GM23338 (cell line): ENCODE data around the gene TNFAIP6. TPM values are rescaled to one million over a fixed set of nuclear protein-coding genes. Genes with fewer than 3 reads are reported as not detected.

Experiments used
- ATAC-seq: fragments of 200-7000 bp; cut with Tn5 transposase; 3 replicates; pipeline ENCODE4 v1.9.1; 2020
- DNase-seq: peaks from one replicate; pipeline ENCODE4 v3.0.0-alpha.2; 2015; ENCODE audit warnings: low spot score
- H2AFZ ChIP-seq: fragments of 200-600 bp; sonication (generic); 2 replicates; pipeline ENCODE4 v1.8.0; 2016; ENCODE audit warnings: antibody characterized with exemption, mild to moderate bottlenecking, moderate library complexity
- H3F3A ChIP-seq: fragments of 200-600 bp; sonication (generic); replicated peaks from 2 replicates; pipeline ENCODE4 v1.8.0; 2017; ENCODE audit warnings: antibody characterized with exemption, mixed run types, low read depth
- H3K27ac ChIP-seq: fragments of 200-600 bp; sonication (generic); 2 replicates; pipeline ENCODE4 v1.6.1; 2016; ENCODE audit warnings: low read depth
- H3K27me3 ChIP-seq: fragments of 200-600 bp; sonication (generic); 2 replicates; pipeline ENCODE4 v1.8.0; 2016; ENCODE audit warnings: mild to moderate bottlenecking, mixed run types, moderate library complexity; ENCODE audit not compliant: insufficient read depth
- H3K36me3 ChIP-seq: fragments of 200-600 bp; sonication (generic); 2 replicates; pipeline ENCODE4 v1.8.0; 2016; ENCODE audit warnings: mild to moderate bottlenecking; ENCODE audit not compliant: insufficient read depth
- H3K4me1 ChIP-seq: fragments of 200-600 bp; sonication (generic); 2 replicates; pipeline ENCODE4 v1.8.0; 2016; ENCODE audit warnings: mild to moderate bottlenecking, moderate library complexity; ENCODE audit not compliant: insufficient read depth
- H3K4me2 ChIP-seq: fragments of 200-600 bp; sonication (generic); 2 replicates; pipeline ENCODE4 v1.7.1; 2017; ENCODE audit warnings: mixed run types
- H3K4me3 ChIP-seq: fragments of 200-600 bp; sonication (generic); 2 replicates; pipeline ENCODE4 v1.6.1; 2016; ENCODE audit warnings: mixed run types
- H3K79me2 ChIP-seq: fragments of 200-600 bp; sonication (generic); replicated peaks from 2 replicates; pipeline ENCODE4 v1.8.0; 2017; ENCODE audit warnings: mild to moderate bottlenecking; ENCODE audit not compliant: insufficient read depth
- H3K9me2 ChIP-seq: fragments of 200-600 bp; sonication (generic); 2 replicates; pipeline ENCODE4 v1.8.0; 2017; ENCODE audit not compliant: insufficient read depth
- H4K20me1 ChIP-seq: fragments of 200-600 bp; sonication (generic); replicated peaks from 2 replicates; pipeline ENCODE4 v1.8.0; 2017; ENCODE audit warnings: mild to moderate bottlenecking; ENCODE audit not compliant: insufficient read depth
- H3K27ac Mint-ChIP-seq: 2 replicates; pipeline ENCODE4 v1.8.0; 2020; ENCODE audit warnings: inconsistent platforms, mild to moderate bottlenecking, moderate library complexity, mixed read lengths
- H3K27me3 Mint-ChIP-seq: 3 replicates; pipeline ENCODE4 v1.8.0; 2022; ENCODE audit warnings: low read depth, mild to moderate bottlenecking, moderate library complexity, mixed read lengths, inconsistent platforms; ENCODE audit not compliant: insufficient read depth, poor library complexity
- H3K36me3 Mint-ChIP-seq: 3 replicates; pipeline ENCODE4 v1.8.0; 2021; ENCODE audit warnings: low read depth, mild to moderate bottlenecking, inconsistent platforms, moderate library complexity, mixed read lengths
- H3K4me1 Mint-ChIP-seq: 3 replicates; pipeline ENCODE4 v1.8.0; 2020; ENCODE audit warnings: mild to moderate bottlenecking, inconsistent platforms, mixed read lengths
- H3K4me3 Mint-ChIP-seq: 3 replicates; pipeline ENCODE4 v1.8.0; 2021; ENCODE audit warnings: moderate library complexity, mild to moderate bottlenecking, inconsistent platforms, mixed read lengths
- H3K9me3 Mint-ChIP-seq: 3 replicates; pipeline ENCODE4 v1.8.0; 2020; ENCODE audit warnings: moderate library complexity, mild to moderate bottlenecking, inconsistent platforms, mixed read lengths
- CREB1 ChIP-seq: fragments of 250-450 bp; sonication (Bioruptor Pico); IDR thresholded peaks from 2 replicates; pipeline ENCODE4 v1.5.0; 2020; ENCODE audit warnings: low read depth, mild to moderate bottlenecking, moderate library complexity
- EZH2 ChIP-seq: fragments of 200-600 bp; sonication (generic); IDR thresholded peaks from one replicate; pipeline ENCODE4 v1.8.0; 2017; ENCODE audit warnings: antibody characterized with exemption, mild to moderate bottlenecking, low read depth; ENCODE audit not compliant: unreplicated experiment
- EZH2phosphoT487 ChIP-seq: fragments of 200-600 bp; sonication (generic); IDR thresholded peaks from one replicate; pipeline ENCODE4 v1.8.1; 2018; ENCODE audit warnings: antibody characterized with exemption; ENCODE audit not compliant: unreplicated experiment
- JUNB ChIP-seq: IDR thresholded peaks from one replicate; pipeline ENCODE4 v1.6.1; 2016; ENCODE audit warnings: antibody characterized with exemption; ENCODE audit not compliant: unreplicated experiment
- NANOG ChIP-seq: IDR thresholded peaks from 2 replicates; pipeline ENCODE4 v1.6.1; 2016; ENCODE audit warnings: antibody characterized with exemption, borderline replicate concordance
- POLR2AphosphoS5 ChIP-seq: IDR thresholded peaks from 2 replicates; pipeline ENCODE4 v1.6.1; 2016; ENCODE audit warnings: antibody characterized with exemption, low read depth
- REST ChIP-seq: IDR thresholded peaks from one replicate; pipeline ENCODE4 v1.6.1; 2018; ENCODE audit warnings: antibody characterized with exemption; ENCODE audit not compliant: unreplicated experiment
- STAT1 ChIP-seq: IDR thresholded peaks from one replicate; pipeline ENCODE4 v1.6.1; 2016; ENCODE audit warnings: antibody characterized with exemption; ENCODE audit not compliant: unreplicated experiment
- ZNF114 ChIP-seq: fragments of 250-450 bp; sonication (Bioruptor Pico); IDR thresholded peaks from 2 replicates; pipeline ENCODE4 v1.5.0; 2020; ENCODE audit warnings: mild to moderate bottlenecking, moderate library complexity
- ZNF331 ChIP-seq: fragments of 250-450 bp; sonication (Bioruptor Pico); IDR thresholded peaks from 2 replicates; pipeline ENCODE4 v1.5.0; 2020; ENCODE audit warnings: low read depth, mild to moderate bottlenecking, moderate library complexity
- polyA plus RNA-seq: library from polyadenylated mRNA; unstranded; fragments of >200 nt; fragmentation: Nextera tagmentation; extraction: Ambion mirVana; gene quantifications from 2 replicates; pipeline ENCODE4 v1.2.1, GENCODE V29; 2016
- total RNA-seq: library from RNA; depleted of rRNA; stranded (reverse); fragments of >200 nt; shearing (Covaris generic); gene quantifications from 2 replicates; pipeline ENCODE4 v1.2.3, GENCODE V29; 2014
- TF ChIP-seq, protein P1 (sequence below): IDR thresholded peaks from 2 replicates; pipeline ENCODE4 v1.6.1; 2016; ENCODE audit warnings: antibody characterized with exemption
- TF ChIP-seq, protein P2 (sequence below), 2 experiments: fragments of 200-600 bp in 1 of 2; sonication (generic) in 1 of 2; conservative IDR thresholded peaks; 2 replicates each; pipeline versions ENCODE4 v1.5.1 to v1.6.1; 2016 to 2017; ENCODE audit warnings: antibody characterized with exemption in 2 of 2, low read depth in 2 of 2, mild to moderate bottlenecking in 2 of 2, moderate library complexity in 1 of 2

Gene TNFAIP6
- total and polyA plus RNA-seq, 2 experiments from 2014 or later: 2.9 to 6.1 TPM

GRCh38 chr2:151350579-151351195 lies 6.7 kb upstream of the TNFAIP6 start:
- peaks cover 14% of the 10 kb centered on the region for H3K4me1 Mint-ChIP-seq
- Histone ChIP-seq H3K9me2 (peaks cover 8% of the 10 kb centered on the region; the same call in 1 of the 2 replicates), H3K27me3 (no peaks in the 10 kb centered on the region), H3K79me2 (no peaks in the 10 kb centered on the region), H4K20me1 (no peaks in the 10 kb centered on the region), H3K36me3 (no peaks in the 10 kb centered on the region), H3F3A (no peaks in the 10 kb centered on the region), H3K4me2 (no peak overlapping the region), H3K4me3 (no peak overlapping the region), H2AFZ (no peak overlapping the region), H3K4me1 (peaks cover 10% of the 10 kb centered on the region), H3K27ac (no peak overlapping the region)
- H3K4me3 Mint-ChIP-seq: no peak overlapping the region
- H3K36me3 Mint-ChIP-seq: no peaks in the 10 kb centered on the region
- DNase-seq (no peak), ATAC-seq (no peak)
- H3K9me3 Mint-ChIP-seq: no peaks in the 10 kb centered on the region
- H3K27me3 Mint-ChIP-seq: peaks cover 5% of the 10 kb centered on the region
- TF ChIP-seq JUNB: no peak
- TF ChIP-seq ZNF331 (CRISPR knock-in tag): no peak
- no peak for TF ChIP-seq EZH2
- TF ChIP-seq, protein P1, sequence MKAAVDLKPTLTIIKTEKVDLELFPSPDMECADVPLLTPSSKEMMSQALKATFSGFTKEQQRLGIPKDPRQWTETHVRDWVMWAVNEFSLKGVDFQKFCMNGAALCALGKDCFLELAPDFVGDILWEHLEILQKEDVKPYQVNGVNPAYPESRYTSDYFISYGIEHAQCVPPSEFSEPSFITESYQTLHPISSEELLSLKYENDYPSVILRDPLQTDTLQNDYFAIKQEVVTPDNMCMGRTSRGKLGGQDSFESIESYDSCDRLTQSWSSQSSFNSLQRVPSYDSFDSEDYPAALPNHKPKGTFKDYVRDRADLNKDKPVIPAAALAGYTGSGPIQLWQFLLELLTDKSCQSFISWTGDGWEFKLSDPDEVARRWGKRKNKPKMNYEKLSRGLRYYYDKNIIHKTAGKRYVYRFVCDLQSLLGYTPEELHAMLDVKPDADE: no peak
- TF ChIP-seq REST: no peak
- no peak for TF ChIP-seq ZNF114
- TF ChIP-seq POLR2AphosphoS5: no peak
- TF ChIP-seq STAT1: no peak
- no peak for TF ChIP-seq EZH2phosphoT487
- TF ChIP-seq, protein P2, sequence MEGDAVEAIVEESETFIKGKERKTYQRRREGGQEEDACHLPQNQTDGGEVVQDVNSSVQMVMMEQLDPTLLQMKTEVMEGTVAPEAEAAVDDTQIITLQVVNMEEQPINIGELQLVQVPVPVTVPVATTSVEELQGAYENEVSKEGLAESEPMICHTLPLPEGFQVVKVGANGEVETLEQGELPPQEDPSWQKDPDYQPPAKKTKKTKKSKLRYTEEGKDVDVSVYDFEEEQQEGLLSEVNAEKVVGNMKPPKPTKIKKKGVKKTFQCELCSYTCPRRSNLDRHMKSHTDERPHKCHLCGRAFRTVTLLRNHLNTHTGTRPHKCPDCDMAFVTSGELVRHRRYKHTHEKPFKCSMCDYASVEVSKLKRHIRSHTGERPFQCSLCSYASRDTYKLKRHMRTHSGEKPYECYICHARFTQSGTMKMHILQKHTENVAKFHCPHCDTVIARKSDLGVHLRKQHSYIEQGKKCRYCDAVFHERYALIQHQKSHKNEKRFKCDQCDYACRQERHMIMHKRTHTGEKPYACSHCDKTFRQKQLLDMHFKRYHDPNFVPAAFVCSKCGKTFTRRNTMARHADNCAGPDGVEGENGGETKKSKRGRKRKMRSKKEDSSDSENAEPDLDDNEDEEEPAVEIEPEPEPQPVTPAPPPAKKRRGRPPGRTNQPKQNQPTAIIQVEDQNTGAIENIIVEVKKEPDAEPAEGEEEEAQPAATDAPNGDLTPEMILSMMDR (conservative IDR thresholded peaks at IDR 0.05; ENCODE audit: low read depth in 2 of 2): no peak
- no peak for TF ChIP-seq CREB1
- no peak for TF ChIP-seq NANOG
- H3K27ac Mint-ChIP-seq: no peak overlapping the region
